ENCODE data around the gene VWA8.

Gene VWA8

GRCh38 chr13:41680900-41681299, 280.0 kb downstream of the VWA8 start:
- TF ChIP-seq, protein P1, sequence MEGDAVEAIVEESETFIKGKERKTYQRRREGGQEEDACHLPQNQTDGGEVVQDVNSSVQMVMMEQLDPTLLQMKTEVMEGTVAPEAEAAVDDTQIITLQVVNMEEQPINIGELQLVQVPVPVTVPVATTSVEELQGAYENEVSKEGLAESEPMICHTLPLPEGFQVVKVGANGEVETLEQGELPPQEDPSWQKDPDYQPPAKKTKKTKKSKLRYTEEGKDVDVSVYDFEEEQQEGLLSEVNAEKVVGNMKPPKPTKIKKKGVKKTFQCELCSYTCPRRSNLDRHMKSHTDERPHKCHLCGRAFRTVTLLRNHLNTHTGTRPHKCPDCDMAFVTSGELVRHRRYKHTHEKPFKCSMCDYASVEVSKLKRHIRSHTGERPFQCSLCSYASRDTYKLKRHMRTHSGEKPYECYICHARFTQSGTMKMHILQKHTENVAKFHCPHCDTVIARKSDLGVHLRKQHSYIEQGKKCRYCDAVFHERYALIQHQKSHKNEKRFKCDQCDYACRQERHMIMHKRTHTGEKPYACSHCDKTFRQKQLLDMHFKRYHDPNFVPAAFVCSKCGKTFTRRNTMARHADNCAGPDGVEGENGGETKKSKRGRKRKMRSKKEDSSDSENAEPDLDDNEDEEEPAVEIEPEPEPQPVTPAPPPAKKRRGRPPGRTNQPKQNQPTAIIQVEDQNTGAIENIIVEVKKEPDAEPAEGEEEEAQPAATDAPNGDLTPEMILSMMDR (IDR thresholded peaks at IDR 0.05): no peak

DNA sequence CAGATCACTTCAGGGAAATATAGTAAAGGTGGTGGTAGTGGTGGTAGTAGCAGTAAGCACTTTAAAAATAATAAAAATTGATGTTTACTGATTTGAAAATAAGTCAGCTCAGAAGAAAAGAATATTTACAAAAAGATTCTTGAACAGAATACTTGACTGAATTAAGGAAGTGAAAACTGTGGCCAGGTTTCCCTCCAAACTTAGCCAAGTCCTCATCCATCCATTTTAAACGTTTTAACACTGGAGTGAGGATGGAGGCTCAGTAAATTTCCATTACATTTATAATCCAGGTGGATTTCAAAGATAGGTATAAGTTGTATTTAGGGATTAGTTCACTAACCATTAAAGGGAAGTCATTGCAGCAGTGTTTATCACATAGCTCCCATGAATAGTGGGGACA, 282.1 kb downstream of the VWA8 start:
- TF ChIP-seq, protein P1 (IDR thresholded peaks at IDR 0.05): no peak

GRCh38 chr13:41678249-41678648, 282.7 kb downstream of the VWA8 start:
- TF ChIP-seq, protein P1 (IDR thresholded peaks at IDR 0.05): no peak

- TF ChIP-seq, protein P1 (IDR thresholded peaks at IDR 0.05): no peak
These were observed 285.6 kb downstream of the VWA8 start for GRCh38 chr13:41675306-41675705.

DNA sequence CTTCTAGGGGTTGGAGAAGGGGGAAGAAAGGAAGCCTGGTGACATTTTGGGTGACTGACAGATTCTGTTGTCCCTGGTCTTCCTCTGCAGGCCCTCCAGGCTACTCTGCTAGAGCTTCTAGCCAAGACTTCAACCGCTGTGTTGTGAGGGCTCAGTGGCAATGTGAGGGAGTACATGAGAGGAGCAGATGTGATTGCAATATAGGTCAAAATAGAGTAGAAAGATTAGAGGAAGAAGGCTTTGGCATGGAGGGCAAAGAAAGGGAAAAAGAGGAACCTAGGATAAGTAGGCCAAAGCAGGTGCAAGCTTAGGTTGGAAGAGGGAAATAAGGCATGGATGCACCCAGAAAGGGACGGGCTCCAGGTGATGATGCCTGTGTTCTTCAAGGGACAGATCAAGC, 286.7 kb downstream of the VWA8 start:
- TF ChIP-seq, protein P1 (IDR thresholded peaks at IDR 0.05): no peak

DNA sequence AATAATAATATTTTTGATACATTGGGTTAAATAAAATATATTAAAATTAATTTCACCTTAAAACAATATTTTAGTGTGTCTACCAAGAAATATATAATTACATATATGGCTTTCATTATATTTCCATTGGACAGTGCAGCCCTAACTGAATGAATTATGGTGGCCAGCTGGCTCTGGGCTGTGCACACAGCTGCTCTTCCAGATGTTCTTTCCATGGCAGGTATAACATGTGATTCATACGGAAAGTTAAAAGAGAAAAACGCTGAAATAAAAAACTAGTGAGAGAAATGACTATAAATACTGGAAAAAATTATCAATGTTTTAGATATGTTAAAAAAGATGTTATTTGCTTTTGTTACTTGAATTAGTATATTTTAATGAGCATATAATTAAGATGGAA, 287.3 kb downstream of the VWA8 start:
- TF ChIP-seq, protein P1 (IDR thresholded peaks at IDR 0.05): no peak

DNA sequence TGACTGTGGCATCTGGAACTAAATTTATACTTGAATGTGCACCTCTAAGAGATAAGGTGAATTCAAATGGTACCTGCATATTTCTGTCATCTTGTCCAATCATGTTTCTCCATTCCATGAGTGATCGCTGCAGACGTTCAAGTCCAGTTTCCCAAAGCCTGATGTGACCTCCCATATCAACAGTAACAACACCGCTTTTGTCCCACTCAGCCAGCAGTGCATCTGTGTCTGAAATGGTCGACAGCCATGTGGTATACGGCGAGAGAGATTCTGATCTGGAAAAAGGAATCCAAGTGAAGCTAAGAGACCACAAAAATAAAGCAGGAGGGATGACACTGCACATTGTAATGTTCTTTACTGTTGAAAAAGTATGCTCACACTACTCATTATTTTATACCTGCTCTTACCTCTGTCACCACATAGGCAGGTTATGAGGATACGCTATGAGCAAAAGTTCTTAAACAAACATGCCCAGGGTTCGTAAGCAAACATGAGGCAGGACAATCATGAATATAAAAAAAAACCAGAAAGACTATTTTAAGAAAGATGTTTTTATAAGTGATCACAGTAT, 290.0 kb downstream of the VWA8 start:
- TF ChIP-seq, protein P1 (IDR thresholded peaks at IDR 0.05): no peak
